H7 (cell line): ENCODE results near the gene NCK1. TPM values are rescaled to one million over a fixed set of nuclear protein-coding genes. Genes with fewer than 3 reads are reported as not detected.

Experiments used
- DNase-seq: peaks from one replicate; pipeline ENCODE4 v3.0.0; 2012
- H3K27me3 ChIP-seq: 2 replicates; pipeline ENCODE4 v1.6.0; 2011; ENCODE audit warnings: mild to moderate bottlenecking, low read length; ENCODE audit not compliant: control insufficient read depth, insufficient read depth
- H3K36me3 ChIP-seq: replicated peaks from 2 replicates; pipeline ENCODE4 v1.5.1; 2011; ENCODE audit warnings: low read length; ENCODE audit not compliant: control insufficient read depth, insufficient read depth
- H3K4me3 ChIP-seq: 2 replicates; pipeline ENCODE4 v1.5.1; 2011; ENCODE audit warnings: low read depth, mild to moderate bottlenecking, control low read depth, low read length, moderate library complexity; ENCODE audit not compliant: insufficient read depth
- total RNA-seq: library from RNA; depleted of rRNA; stranded (reverse); fragments of >200 nt; shearing (Covaris generic); gene quantifications from 2 replicates; pipeline ENCODE4 v1.2.3, GENCODE V29; 2014; rRNA removed

The NCK1 gene
- 19.4 and 25.9 TPM in 2 replicates for total RNA-seq

- peak; percentile 95 for DNase-seq
- H3K4me3 ChIP-seq: peak within 1 kb of the TSS; percentile 92
- no peaks in the 10 kb centered on the region for H3K36me3 ChIP-seq
- H3K27me3 ChIP-seq: no peaks in the 10 kb centered on the region
Observed at GRCh38 chr3:136861890-136862616, at the start of gene NCK1. Gene NCK1 (plus strand): TSS chr3:136862208. CDS start chr3:136928002, 65,794 bp downstream.

- Histone ChIP-seq H3K27me3 (peaks cover 8% of the 10 kb centered on the region), H3K36me3 (no peaks in the 10 kb centered on the region), H3K4me3 (no peak overlapping the region)
- DNase-seq: no peak
Observed at GRCh38 chr3:136817448-136817847, 44.6 kb upstream of the NCK1 start.

- DNase-seq: peak; percentile 66
- peak overlapping the region; percentile 78 for H3K4me3 ChIP-seq
- H3K36me3 ChIP-seq: no peaks in the 10 kb centered on the region
- H3K27me3 ChIP-seq: peaks cover 8% of the 10 kb centered on the region
Observed at GRCh38 chr3:136818191-136818768, 43.7 kb upstream of the NCK1 start.

- Histone ChIP-seq H3K36me3 (no peaks in the 10 kb centered on the region), H3K27me3 (peaks cover 8% of the 10 kb centered on the region), H3K4me3 (peak within 1 kb of the TSS; percentile 78)
- peak; percentile 89 for DNase-seq
Observed at GRCh38 chr3:136818769-136819391, 43.1 kb upstream of the NCK1 start, which contains the start of gene SLC35G2. Gene SLC35G2 (plus strand): TSS chr3:136819126. CDS start chr3:136854461, 35,335 bp downstream.

- peak overlapping the region; percentile 78 for H3K4me3 ChIP-seq
- peaks cover 8% of the 10 kb centered on the region for H3K27me3 ChIP-seq
- H3K36me3 ChIP-seq: no peaks in the 10 kb centered on the region
- peak; percentile 75 for DNase-seq
Observed at GRCh38 chr3:136819392-136819730, 42.6 kb upstream of the NCK1 start.

- H3K36me3 ChIP-seq: no peaks in the 10 kb centered on the region
- peak; percentile 80 for DNase-seq
- H3K4me3 ChIP-seq: peak overlapping the region; percentile 78
- H3K27me3 ChIP-seq: peaks cover 8% of the 10 kb centered on the region
Observed at GRCh38 chr3:136819731-136820679, 42.0 kb upstream of the NCK1 start.

GRCh38 chr3:136831461-136831860 is 30.5 kb upstream of the NCK1 start:
- Histone ChIP-seq H3K27me3 (no peaks in the 10 kb centered on the region), H3K36me3 (no peaks in the 10 kb centered on the region; the same call in 1 of the 2 replicates), H3K4me3 (no peak overlapping the region)
- no peak for DNase-seq

GRCh38 chr3:136835089-136835812 is 26.8 kb upstream of the NCK1 start:
- no peak for DNase-seq
- Histone ChIP-seq H3K27me3 (no peaks in the 10 kb centered on the region), H3K4me3 (no peak overlapping the region), H3K36me3 (no peaks in the 10 kb centered on the region; the same call in 1 of the 2 replicates)

GRCh38 chr3:136835813-136836510 is 26.0 kb upstream of the NCK1 start:
- Histone ChIP-seq H3K4me3 (no peak overlapping the region), H3K27me3 (no peaks in the 10 kb centered on the region), H3K36me3 (no peaks in the 10 kb centered on the region; the same call in 1 of the 2 replicates)
- no peak for DNase-seq

GRCh38 chr3:136836511-136837156 is 25.4 kb upstream of the NCK1 start:
- no peak for DNase-seq
- Histone ChIP-seq H3K36me3 (no peaks in the 10 kb centered on the region; the same call in 1 of the 2 replicates), H3K27me3 (no peaks in the 10 kb centered on the region), H3K4me3 (no peak overlapping the region)

- Histone ChIP-seq H3K36me3 (no peaks in the 10 kb centered on the region; the same call in 1 of the 2 replicates), H3K4me3 (no peak overlapping the region), H3K27me3 (no peaks in the 10 kb centered on the region)
- DNase-seq: no peak
Observed at GRCh38 chr3:136838641-136839555, 23.1 kb upstream of the NCK1 start.

- no peaks in the 10 kb centered on the region; the same call in 1 of the 2 replicates for H3K36me3 ChIP-seq
- no peaks in the 10 kb centered on the region for H3K27me3 ChIP-seq
- H3K4me3 ChIP-seq: no peak overlapping the region
- DNase-seq: no peak
Observed at GRCh38 chr3:136839556-136839931, 22.5 kb upstream of the NCK1 start.
